ENCODE results near the gene CDK19. TPM values are rescaled to one million over a fixed set of nuclear protein-coding genes. Genes with fewer than 3 reads are reported as not detected.

The CDK19 gene
- total RNA-seq, 1 donor from 2014 or later, result 9.1 TPM

GRCh38 chr6:110799655-110800054 is 15.6 kb downstream of the CDK19 start:
- DNase-seq, result no peak
- Histone ChIP-seq H3K9me3 (replicated peaks) (peaks cover 18% of the 10 kb centered on the region), H3K4me1 (no peaks in the 10 kb centered on the region), H3K36me3 (no peaks in the 10 kb centered on the region), H3K4me3 (no peak overlapping the region), H3K27ac (replicated peaks) (no peak overlapping the region), H3K27me3 (ENCODE audit: low read depth) (no peaks in the 10 kb centered on the region)
- TF ChIP-seq CTCF (IDR thresholded peaks at IDR 0.05; ENCODE audit: borderline replicate concordance), result no peak
- intact Hi-C loops (cut with micrococcal nuclease), result no loop called here

GRCh38 chr6:110799189-110799588 is 16.1 kb downstream of the CDK19 start:
- intact Hi-C loops (cut with micrococcal nuclease), result no loop called here
- no peaks in the 10 kb centered on the region for H3K27me3 ChIP-seq (ENCODE audit: low read depth)
- no peak for DNase-seq
- H3K9me3 ChIP-seq (replicated peaks), result peaks cover 18% of the 10 kb centered on the region
- no peaks in the 10 kb centered on the region for H3K36me3 ChIP-seq
- TF ChIP-seq CTCF (IDR thresholded peaks at IDR 0.05; ENCODE audit: borderline replicate concordance), result no peak
- H3K27ac ChIP-seq (replicated peaks), result no peak overlapping the region
- H3K4me3 ChIP-seq, result no peak overlapping the region
- H3K4me1 ChIP-seq, result no peaks in the 10 kb centered on the region

GRCh38 chr6:110795271-110795670 is 20.0 kb downstream of the CDK19 start:
- Histone ChIP-seq H3K9me3 (replicated peaks) (no peaks in the 10 kb centered on the region), H3K27ac (replicated peaks) (no peak overlapping the region), H3K4me3 (no peak overlapping the region), H3K4me1 (no peaks in the 10 kb centered on the region), H3K36me3 (no peaks in the 10 kb centered on the region), H3K27me3 (ENCODE audit: low read depth) (no peaks in the 10 kb centered on the region)
- intact Hi-C loops (cut with micrococcal nuclease), result no loop called here
- DNase-seq, result no peak
- no peak for TF ChIP-seq CTCF (IDR thresholded peaks at IDR 0.05; ENCODE audit: borderline replicate concordance)

- Histone ChIP-seq H3K4me3 (no peak overlapping the region), H3K27me3 (ENCODE audit: low read depth) (no peaks in the 10 kb centered on the region), H3K36me3 (no peaks in the 10 kb centered on the region), H3K9me3 (replicated peaks) (peaks cover 20% of the 10 kb centered on the region), H3K27ac (replicated peaks) (no peak overlapping the region), H3K4me1 (peaks cover 11% of the 10 kb centered on the region)
- TF ChIP-seq CTCF (IDR thresholded peaks at IDR 0.05; ENCODE audit: borderline replicate concordance), result no peak
- intact Hi-C loops (cut with micrococcal nuclease), result no loop called here
- no peak for DNase-seq
Measured at GRCh38 chr6:110786696-110787095, 28.6 kb downstream of the CDK19 start.

- H3K4me3 ChIP-seq, result no peak overlapping the region
- H3K27me3 ChIP-seq (ENCODE audit: low read depth), result no peaks in the 10 kb centered on the region
- H3K27ac ChIP-seq (replicated peaks), result no peak overlapping the region
- H3K9me3 ChIP-seq (replicated peaks), result peaks cover 20% of the 10 kb centered on the region
- no peak for DNase-seq
- intact Hi-C loops (cut with micrococcal nuclease), result no loop called here
- H3K4me1 ChIP-seq, result peaks cover 15% of the 10 kb centered on the region
- H3K36me3 ChIP-seq, result no peaks in the 10 kb centered on the region
- no peak for TF ChIP-seq CTCF (IDR thresholded peaks at IDR 0.05; ENCODE audit: borderline replicate concordance)
Measured at GRCh38 chr6:110786271-110786670, 29.0 kb downstream of the CDK19 start.

- Histone ChIP-seq H3K9me3 (replicated peaks) (peaks cover 20% of the 10 kb centered on the region), H3K27ac (replicated peaks) (no peak overlapping the region), H3K36me3 (no peaks in the 10 kb centered on the region), H3K4me1 (peaks cover 16% of the 10 kb centered on the region), H3K27me3 (ENCODE audit: low read depth) (no peaks in the 10 kb centered on the region), H3K4me3 (no peak overlapping the region)
- intact Hi-C loops (cut with micrococcal nuclease), result no loop called here
- no peak for TF ChIP-seq CTCF (IDR thresholded peaks at IDR 0.05; ENCODE audit: borderline replicate concordance)
- no peak for DNase-seq
Measured at GRCh38 chr6:110784610-110784979, 30.7 kb downstream of the CDK19 start.
